ENCODE data around the gene NCL.
A peak's percentile ranks its signal among the peaks of the same experiment; 100 is the strongest.

Gene NCL

GRCh38 chr2:231455222-231455621, 9.1 kb downstream of the NCL start:
- peaks cover 89% of the 10 kb centered on the region for H3K36me3 ChIP-seq (ENCODE audit: insufficient read depth, low read length)
- H3K9me3 ChIP-seq (ENCODE audit: low read length): no peaks in the 10 kb centered on the region
- H3K9ac ChIP-seq (ENCODE audit: low read length): no peak overlapping the region
- no peaks in the 10 kb centered on the region for H3K4me1 ChIP-seq (ENCODE audit: insufficient read depth, low read length, severe bottlenecking)
- no peak overlapping the region for H2AFZ ChIP-seq (ENCODE audit: low read length)
- peaks cover 39% of the 10 kb centered on the region for H3F3A ChIP-seq (ENCODE audit: insufficient read depth, low read length)
- H3K27me3 ChIP-seq (ENCODE audit: insufficient read depth, low read length): no peaks in the 10 kb centered on the region
- TF ChIP-seq CTCF (IDR thresholded peaks at IDR 0.05; ENCODE audit: low read length): no peak
- no peak for TF ChIP-seq EZH2 (IDR thresholded peaks at IDR 0.05; ENCODE audit: borderline replicate concordance, low read length)
- H3K79me2 ChIP-seq (ENCODE audit: insufficient read depth, low read length): no peaks in the 10 kb centered on the region
- no peaks in the 10 kb centered on the region for H3K9me2 ChIP-seq (ENCODE audit: low read depth, low read length)
- 0 out of 2 replicates have a peak, but pooled peaks cover 2% of the 10 kb centered on the region for H4K20me1 ChIP-seq (ENCODE audit: insufficient read depth, low read length)
- no peak overlapping the region for H3K4me2 ChIP-seq (ENCODE audit: low read length)
- no peak overlapping the region for H3K27ac ChIP-seq (ENCODE audit: low read depth, low read length, poor library complexity, severe bottlenecking)
- H3K4me3 ChIP-seq (ENCODE audit: low read depth, low read length, poor library complexity, severe bottlenecking): no peak overlapping the region

- Histone ChIP-seq H3K9me2 (ENCODE audit: low read depth, low read length) (no peaks in the 10 kb centered on the region), H3K9me3 (ENCODE audit: low read length) (no peaks in the 10 kb centered on the region), H2AFZ (ENCODE audit: low read length) (no peak overlapping the region), H3K27me3 (ENCODE audit: insufficient read depth, low read length) (no peaks in the 10 kb centered on the region), H4K20me1 (ENCODE audit: insufficient read depth, low read length) (0 out of 2 replicates have a peak, but pooled peaks cover 2% of the 10 kb centered on the region), H3K36me3 (ENCODE audit: insufficient read depth, low read length) (peaks cover 81% of the 10 kb centered on the region), H3F3A (ENCODE audit: insufficient read depth, low read length) (peaks cover 39% of the 10 kb centered on the region), H3K27ac (ENCODE audit: low read depth, low read length, poor library complexity, severe bottlenecking) (no peak overlapping the region), H3K4me3 (ENCODE audit: low read depth, low read length, poor library complexity, severe bottlenecking) (no peak overlapping the region), H3K4me1 (ENCODE audit: insufficient read depth, low read length, severe bottlenecking) (no peaks in the 10 kb centered on the region), H3K79me2 (ENCODE audit: insufficient read depth, low read length) (no peaks in the 10 kb centered on the region), H3K4me2 (ENCODE audit: low read length) (no peak overlapping the region), H3K9ac (ENCODE audit: low read length) (no peak overlapping the region)
- TF ChIP-seq EZH2 (IDR thresholded peaks at IDR 0.05; ENCODE audit: borderline replicate concordance, low read length) (no peak), CTCF (IDR thresholded peaks at IDR 0.05; ENCODE audit: low read length) (no peak)
Observed at GRCh38 chr2:231454361-231454791, 9.9 kb downstream of the NCL start.

GRCh38 chr2:231452799-231453508, 11.3 kb downstream of the NCL start:
- Histone ChIP-seq H3K27ac (ENCODE audit: low read depth, low read length, poor library complexity, severe bottlenecking) (peak overlapping the region; percentile 63), H4K20me1 (ENCODE audit: insufficient read depth, low read length) (0 out of 2 replicates have a peak, but pooled peaks cover 2% of the 10 kb centered on the region), H3F3A (ENCODE audit: insufficient read depth, low read length) (peaks cover 26% of the 10 kb centered on the region)

More at GRCh38 chr2:231452799-231453508, 11.3 kb downstream of the NCL start:
- Histone ChIP-seq H3K4me1 (ENCODE audit: insufficient read depth, low read length, severe bottlenecking) (no peaks in the 10 kb centered on the region), H3K79me2 (ENCODE audit: insufficient read depth, low read length) (no peaks in the 10 kb centered on the region), H3K27me3 (ENCODE audit: insufficient read depth, low read length) (no peaks in the 10 kb centered on the region), H3K9me3 (ENCODE audit: low read length) (no peaks in the 10 kb centered on the region), H3K9ac (ENCODE audit: low read length) (no peak overlapping the region), H3K9me2 (ENCODE audit: low read depth, low read length) (no peaks in the 10 kb centered on the region), H3K36me3 (ENCODE audit: insufficient read depth, low read length) (peaks cover 67% of the 10 kb centered on the region), H2AFZ (ENCODE audit: low read length) (no peak overlapping the region), H3K4me2 (ENCODE audit: low read length) (no peak overlapping the region), H3K4me3 (ENCODE audit: low read depth, low read length, poor library complexity, severe bottlenecking) (no peak overlapping the region)
- TF ChIP-seq EZH2 (IDR thresholded peaks at IDR 0.05; ENCODE audit: borderline replicate concordance, low read length) (no peak), CTCF (IDR thresholded peaks at IDR 0.05; ENCODE audit: low read length) (no peak)
